ENCODE results near the gene FOXP1.

Gene FOXP1

GRCh38 chr3:71101626-71102025 is 481.9 kb downstream of the FOXP1 start:
- no peak for DNase-seq (ENCODE audit: extremely low read depth, insufficient read length)
- H3K36me3 ChIP-seq (ENCODE audit: control insufficient read depth, insufficient read depth, low read length): no peaks in the 10 kb centered on the region

GRCh38 chr3:71101014-71101413 is 482.5 kb downstream of the FOXP1 start:
- TF ChIP-seq, protein P1, sequence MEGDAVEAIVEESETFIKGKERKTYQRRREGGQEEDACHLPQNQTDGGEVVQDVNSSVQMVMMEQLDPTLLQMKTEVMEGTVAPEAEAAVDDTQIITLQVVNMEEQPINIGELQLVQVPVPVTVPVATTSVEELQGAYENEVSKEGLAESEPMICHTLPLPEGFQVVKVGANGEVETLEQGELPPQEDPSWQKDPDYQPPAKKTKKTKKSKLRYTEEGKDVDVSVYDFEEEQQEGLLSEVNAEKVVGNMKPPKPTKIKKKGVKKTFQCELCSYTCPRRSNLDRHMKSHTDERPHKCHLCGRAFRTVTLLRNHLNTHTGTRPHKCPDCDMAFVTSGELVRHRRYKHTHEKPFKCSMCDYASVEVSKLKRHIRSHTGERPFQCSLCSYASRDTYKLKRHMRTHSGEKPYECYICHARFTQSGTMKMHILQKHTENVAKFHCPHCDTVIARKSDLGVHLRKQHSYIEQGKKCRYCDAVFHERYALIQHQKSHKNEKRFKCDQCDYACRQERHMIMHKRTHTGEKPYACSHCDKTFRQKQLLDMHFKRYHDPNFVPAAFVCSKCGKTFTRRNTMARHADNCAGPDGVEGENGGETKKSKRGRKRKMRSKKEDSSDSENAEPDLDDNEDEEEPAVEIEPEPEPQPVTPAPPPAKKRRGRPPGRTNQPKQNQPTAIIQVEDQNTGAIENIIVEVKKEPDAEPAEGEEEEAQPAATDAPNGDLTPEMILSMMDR (IDR thresholded peaks at IDR 0.05; ENCODE audit: insufficient read depth, low read length, poor library complexity, severe bottlenecking): no peak
- Histone ChIP-seq H3K36me3 (ENCODE audit: control insufficient read depth, insufficient read depth, low read length) (no peaks in the 10 kb centered on the region), H3K4me3 (replicated peaks; ENCODE audit: low read depth, low read length) (no peak overlapping the region), H3K27me3 (replicated peaks; ENCODE audit: control insufficient read depth, insufficient read depth, low read length) (no peaks in the 10 kb centered on the region)
- DNase-seq (ENCODE audit: extremely low read depth, insufficient read length): no peak

More at GRCh38 chr3:71101626-71102025, 481.9 kb downstream of the FOXP1 start:
- TF ChIP-seq, protein P1 (IDR thresholded peaks at IDR 0.05; ENCODE audit: insufficient read depth, low read length, poor library complexity, severe bottlenecking): no peak
- H3K27me3 ChIP-seq (replicated peaks; ENCODE audit: control insufficient read depth, insufficient read depth, low read length): no peaks in the 10 kb centered on the region
- H3K4me3 ChIP-seq (replicated peaks; ENCODE audit: low read depth, low read length): no peak overlapping the region

- Histone ChIP-seq H3K36me3 (ENCODE audit: control insufficient read depth, insufficient read depth, low read length) (no peaks in the 10 kb centered on the region), H3K27me3 (replicated peaks; ENCODE audit: control insufficient read depth, insufficient read depth, low read length) (no peaks in the 10 kb centered on the region), H3K4me3 (replicated peaks; ENCODE audit: low read depth, low read length) (no peak overlapping the region)
- TF ChIP-seq, protein P1 (IDR thresholded peaks at IDR 0.05; ENCODE audit: insufficient read depth, low read length, poor library complexity, severe bottlenecking): no peak
- no peak for DNase-seq (ENCODE audit: extremely low read depth, insufficient read length)
Observed at GRCh38 chr3:71099997-71100719, 483.4 kb downstream of the FOXP1 start.

GRCh38 chr3:71097557-71097956 is 486.0 kb downstream of the FOXP1 start:
- no peaks in the 10 kb centered on the region for H3K36me3 ChIP-seq (ENCODE audit: control insufficient read depth, insufficient read depth, low read length)
- TF ChIP-seq, protein P1 (IDR thresholded peaks at IDR 0.05; ENCODE audit: insufficient read depth, low read length, poor library complexity, severe bottlenecking): no peak
- H3K27me3 ChIP-seq (replicated peaks; ENCODE audit: control insufficient read depth, insufficient read depth, low read length): no peaks in the 10 kb centered on the region
- no peak for DNase-seq (ENCODE audit: extremely low read depth, insufficient read length)
- H3K4me3 ChIP-seq (replicated peaks; ENCODE audit: low read depth, low read length): no peak overlapping the region

- Histone ChIP-seq H3K36me3 (ENCODE audit: control insufficient read depth, insufficient read depth, low read length) (no peaks in the 10 kb centered on the region), H3K4me3 (replicated peaks; ENCODE audit: low read depth, low read length) (no peak overlapping the region), H3K27me3 (replicated peaks; ENCODE audit: control insufficient read depth, insufficient read depth, low read length) (no peaks in the 10 kb centered on the region)
- TF ChIP-seq, protein P1 (IDR thresholded peaks at IDR 0.05; ENCODE audit: insufficient read depth, low read length, poor library complexity, severe bottlenecking): no peak
- DNase-seq (ENCODE audit: extremely low read depth, insufficient read length): no peak
Observed at GRCh38 chr3:71095511-71096291, 487.8 kb downstream of the FOXP1 start.
